Limb (tissue), 2 donors: ENCODE data around the gene PPP1R14D.
"Not testable (repeated sequence)": the region's sequence is repeated elsewhere in the genome, so short reads cannot be mapped to it uniquely, and the experiment has no call there.

Experiments used
- DNase-seq, 2 donors: peaks; one replicate each; pipeline ENCODE4 v3.0.0-alpha.2; 2016; ENCODE audit errors: extremely low spot score in 2 of 2

The PPP1R14D gene, protein sequence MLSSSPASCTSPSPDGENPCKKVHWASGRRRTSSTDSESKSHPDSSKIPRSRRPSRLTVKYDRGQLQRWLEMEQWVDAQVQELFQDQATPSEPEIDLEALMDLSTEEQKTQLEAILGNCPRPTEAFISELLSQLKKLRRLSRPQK

GRCh38 chr15:40828447-40829036, at the start of gene PPP1R14D:
TSS of gene PPP1R14D (minus strand) at chr15:40828708. CDS start at chr15:40828641, 67 bp downstream.
- no peak for DNase-seq

DNA sequence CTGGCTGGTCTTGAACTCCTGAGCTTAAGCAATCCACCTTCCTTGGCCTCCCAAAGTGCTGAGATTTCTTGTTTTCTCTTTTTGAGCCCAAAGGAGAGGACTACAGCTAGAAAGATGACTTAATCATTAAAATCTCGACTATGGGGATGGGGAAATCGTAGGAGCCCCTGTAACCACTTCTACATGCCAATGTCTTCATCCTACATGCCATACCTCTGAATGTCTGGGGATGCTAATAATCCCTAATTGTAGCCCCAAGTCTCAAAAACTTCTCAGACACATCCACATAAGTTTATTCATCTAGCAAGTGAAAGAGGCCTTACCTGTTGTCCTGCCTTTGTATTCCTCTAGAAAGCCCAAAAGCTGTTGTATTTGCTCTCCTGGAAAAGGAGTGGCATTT, 49.2 kb upstream of the PPP1R14D start:
- no peak for DNase-seq

GRCh38 chr15:40875991-40876730, 47.7 kb upstream of the PPP1R14D start:
- no peak for DNase-seq

DNA sequence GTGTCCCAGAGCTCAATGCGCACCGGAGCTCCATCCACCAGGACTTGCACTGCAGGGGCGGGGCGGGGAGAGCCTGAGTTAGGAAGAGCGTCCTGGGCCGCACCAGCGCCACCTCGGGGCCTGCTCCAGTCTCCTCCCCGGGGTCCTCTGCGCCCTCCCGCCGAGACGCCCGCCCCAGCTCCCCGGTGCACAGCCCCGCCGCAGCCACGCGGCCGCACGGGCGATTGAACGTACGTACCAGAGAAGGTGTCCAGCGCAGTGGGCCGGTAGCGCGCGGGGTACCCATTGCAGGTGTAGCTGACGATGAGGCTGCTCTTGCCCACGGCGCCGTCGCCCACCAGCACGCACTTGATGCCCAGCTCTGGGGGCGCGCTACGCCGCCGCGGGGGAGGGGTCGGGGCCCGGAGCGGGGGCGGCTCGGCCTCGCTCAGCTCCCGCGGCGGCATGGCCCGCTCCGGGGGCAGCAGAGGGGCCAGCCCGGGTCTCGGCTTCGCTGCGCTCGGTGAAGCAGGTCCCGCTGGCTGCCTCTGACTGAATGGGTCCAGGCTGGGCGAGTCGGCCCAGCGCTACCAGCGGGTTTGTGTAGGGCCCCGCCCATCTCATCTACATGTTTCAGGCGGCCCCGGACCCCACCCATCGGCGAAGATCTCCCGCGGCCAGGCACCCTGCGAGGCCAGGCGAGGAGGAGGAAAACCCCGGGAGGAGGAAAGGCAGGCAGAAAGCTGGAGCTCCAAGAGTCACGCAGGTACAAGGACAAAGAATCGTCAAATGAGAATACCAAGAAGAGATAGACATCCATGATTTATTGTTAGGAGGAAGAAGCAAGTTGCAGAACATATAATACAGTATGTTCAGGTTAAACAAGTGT, 45.4 kb upstream of the PPP1R14D start, which contains the start of gene RHOV:
RHOV (minus strand) TSS at position 541 of the 868 bp plus-strand sequence; CDS start at position 446, 95 bp downstream.
- peak in 1 of 2 donors; percentile 69 for DNase-seq

DNA sequence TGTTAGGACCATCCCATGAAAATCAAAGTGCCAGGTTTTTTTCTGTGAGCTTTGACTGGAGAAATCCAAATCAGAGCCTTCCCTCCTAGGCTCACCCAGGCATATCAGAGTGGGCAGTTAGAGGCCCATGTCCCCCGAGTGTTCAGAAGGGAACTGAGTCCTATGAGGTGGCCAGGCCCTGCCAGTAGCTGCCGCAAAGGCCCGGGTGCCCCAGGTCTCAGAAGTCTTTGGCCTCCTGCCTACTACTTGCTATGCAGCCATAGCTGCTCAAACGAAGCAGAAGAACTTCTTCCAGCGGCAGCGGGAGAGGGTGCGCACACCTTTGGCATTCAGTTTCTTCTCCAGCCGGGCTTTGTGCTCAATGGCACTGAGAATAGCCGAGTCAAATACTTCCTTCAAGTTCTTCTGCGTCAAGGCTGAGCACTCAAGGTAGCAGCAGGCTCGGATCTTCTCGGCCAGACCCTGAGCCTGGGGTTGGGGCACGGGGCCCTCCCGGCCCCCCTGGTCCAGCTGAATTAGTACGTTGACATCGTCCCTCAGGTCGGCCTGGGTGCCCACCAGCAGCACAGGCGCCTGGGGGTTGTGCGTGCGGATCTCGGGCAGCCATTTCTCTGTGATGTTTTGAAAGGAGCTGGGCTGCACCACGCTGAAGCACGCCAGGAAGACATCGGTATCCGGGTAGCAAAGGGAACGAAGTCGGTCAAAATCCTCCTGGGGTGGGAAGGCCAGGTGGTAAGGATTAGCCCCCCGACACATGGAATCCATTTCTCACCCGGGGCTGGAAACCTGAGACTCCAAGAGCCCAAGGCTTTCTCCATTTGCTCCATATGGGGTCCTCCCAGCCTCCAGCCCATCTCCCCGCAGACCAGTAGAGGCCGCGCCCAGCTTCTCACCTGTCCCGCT, 44.5 kb upstream of the PPP1R14D start:
- no peak for DNase-seq

DNA sequence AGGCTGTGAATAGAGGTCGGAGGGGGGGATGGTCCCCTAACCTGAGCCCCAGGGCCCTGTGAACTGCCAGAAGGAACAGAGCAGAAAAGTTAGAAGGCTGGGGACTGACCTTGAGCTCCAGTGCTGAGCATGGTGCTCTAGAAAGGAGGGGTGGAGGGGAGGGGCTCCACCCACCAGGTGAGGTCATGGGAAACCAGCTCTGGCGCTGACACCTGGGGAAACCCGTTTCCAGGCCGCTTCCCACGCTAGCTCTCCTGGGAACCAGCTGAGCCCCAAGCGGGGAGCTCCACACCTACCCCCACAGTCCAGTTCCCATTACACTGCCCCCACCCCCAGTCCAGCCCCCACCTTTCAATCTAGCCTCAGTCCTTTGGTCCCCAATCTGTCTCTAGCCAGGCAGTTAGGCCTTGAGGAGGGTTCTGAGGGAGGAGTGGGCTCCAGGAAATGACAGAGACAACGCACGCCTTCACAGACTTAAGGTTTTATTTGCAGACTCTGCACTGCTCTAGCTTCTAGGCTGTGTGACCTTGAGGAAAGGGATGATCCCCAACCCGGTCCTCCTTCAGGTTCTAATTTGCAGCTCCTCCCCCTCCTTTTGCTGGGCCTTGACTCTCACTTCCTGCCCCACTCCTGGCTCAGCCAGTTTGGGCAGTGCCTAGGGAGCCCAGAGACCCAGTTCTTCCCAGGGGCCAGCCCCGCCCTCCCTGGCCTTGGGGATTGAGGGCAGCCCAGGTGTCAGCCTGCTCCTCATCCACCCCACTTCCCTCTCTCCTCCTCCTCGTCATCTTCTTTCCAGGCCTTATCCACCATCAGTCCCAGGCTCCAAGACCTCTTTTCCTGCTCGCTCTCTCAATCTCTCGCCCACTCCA, 43.5 kb upstream of the PPP1R14D start:
- DNase-seq: no peak

DNA sequence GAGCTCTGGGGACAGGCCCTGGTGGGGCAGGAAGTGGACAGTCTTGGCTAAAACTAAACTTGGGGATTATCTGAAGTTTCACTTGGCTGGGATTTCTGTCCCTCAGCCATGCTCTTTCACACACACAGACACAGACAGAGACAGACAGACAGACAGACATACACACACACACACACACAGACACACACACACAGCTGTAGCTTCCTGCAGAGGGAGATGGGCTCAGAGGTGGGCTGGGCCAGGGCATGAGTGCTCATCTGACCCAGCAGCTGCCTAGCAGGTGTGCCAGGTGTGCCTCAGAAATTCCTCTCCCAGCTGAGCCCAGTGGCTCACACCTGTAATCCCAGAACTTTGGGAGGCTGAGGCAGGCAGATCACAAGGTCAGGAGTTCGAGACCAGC, 42.2 kb upstream of the PPP1R14D start:
- no peak for DNase-seq

- no peak for DNase-seq
Observed at GRCh38 chr15:40869686-40870085, 41.2 kb upstream of the PPP1R14D start.

GRCh38 chr15:40867199-40867598, 38.7 kb upstream of the PPP1R14D start:
- DNase-seq: no peak

DNA sequence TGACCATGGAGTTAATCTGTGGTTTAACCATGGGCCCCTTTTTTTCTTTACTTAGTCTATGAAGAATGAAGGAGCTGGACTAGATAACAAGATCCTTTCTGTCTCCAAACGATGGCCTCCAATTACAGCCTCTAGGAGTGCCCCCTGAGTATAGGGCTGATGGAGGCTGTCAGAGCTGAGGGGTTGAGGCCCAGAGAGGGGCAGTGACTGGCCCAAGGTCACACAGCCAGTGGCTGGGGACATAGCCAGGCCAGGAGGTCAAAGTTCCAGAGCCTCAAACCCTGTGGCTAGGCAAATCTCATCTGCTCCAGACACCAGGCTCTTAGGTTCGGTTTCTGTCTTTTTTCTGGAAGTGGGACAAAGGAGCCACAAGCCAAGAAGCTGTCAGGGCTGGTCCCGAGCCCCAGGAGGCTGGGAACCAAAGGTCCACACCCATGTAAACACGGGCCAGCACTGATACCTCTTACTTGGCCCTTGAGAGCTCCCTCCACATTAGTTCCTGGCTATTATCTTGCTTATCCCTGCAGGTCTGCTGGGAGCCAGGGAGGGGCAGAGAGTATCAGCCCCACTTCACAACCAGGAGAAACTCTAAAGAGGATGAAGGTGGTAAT, 35.3 kb upstream of the PPP1R14D start:
- DNase-seq: no peak

- not testable (repeated sequence) for DNase-seq
Observed at GRCh38 chr15:40861147-40861546, 32.6 kb upstream of the PPP1R14D start.

DNA sequence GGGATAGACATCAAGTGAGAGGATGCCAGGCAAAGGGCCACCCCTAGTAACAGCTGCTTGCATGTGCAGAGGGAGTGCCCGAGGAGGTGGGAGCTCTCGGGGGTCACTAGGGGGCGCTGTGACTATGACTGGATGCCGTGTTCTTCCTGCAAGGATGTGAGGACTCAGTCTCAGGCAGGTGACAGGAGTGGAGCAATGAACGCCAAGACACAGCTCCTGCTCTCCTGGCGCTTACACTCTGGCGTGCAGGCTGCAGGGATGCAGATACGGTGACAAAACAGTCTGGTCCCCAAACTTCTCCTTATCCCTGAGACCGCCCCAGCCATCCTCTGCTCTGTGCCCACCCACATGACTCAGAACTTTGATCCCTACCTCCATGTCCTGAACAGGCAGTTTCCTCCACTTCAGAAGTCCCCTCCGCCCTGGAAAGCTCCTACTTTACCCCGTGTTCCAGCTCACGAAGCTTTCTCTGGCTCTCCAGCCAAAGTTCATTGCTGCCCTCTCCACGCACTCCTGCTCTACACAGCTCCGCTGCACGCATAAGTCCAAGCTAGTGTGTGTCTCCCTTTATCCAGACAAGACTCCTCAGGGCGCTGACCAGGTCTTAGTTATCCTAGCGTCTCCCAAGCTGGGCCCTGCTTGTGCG, 30.8 kb upstream of the PPP1R14D start:
- DNase-seq: peak; percentile 34 to 77

- no peak for DNase-seq
Observed at GRCh38 chr15:40858706-40859105, 30.2 kb upstream of the PPP1R14D start.

DNA sequence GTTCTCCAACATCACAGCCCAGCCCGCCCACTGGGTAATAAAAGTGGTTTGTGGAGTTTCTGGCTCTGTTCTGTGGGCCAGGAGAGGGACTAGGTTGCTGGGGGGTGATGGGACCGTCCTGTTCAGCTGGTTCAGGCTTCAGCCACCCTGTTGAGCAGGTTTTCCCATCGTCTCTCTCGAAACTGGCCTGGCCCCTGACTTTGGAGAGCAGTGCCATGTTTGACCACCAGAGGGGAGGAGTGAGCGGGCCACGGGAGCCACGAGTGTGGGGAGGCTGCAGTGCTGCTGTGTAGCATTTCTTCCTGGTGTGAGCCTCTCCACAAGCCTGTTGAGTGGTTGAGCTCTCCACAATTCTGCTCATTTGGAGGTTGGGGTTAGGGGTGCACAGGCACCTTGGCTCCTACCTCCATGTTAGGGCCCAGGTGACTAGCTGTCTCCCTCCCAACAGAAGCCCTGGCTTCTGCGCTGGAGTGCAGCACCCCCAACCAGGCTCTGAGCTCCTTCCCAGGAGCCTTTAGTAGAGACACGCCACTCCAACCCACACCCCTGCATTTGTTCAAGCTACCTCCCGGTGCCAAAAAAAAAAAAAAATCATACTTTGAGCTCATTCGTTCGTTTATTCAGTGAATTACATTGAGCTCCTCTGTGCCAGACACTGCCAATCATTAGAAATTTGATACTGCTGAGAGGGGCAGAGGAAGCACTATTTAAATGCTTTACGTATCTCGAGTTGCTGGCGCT, 29.3 kb upstream of the PPP1R14D start:
- peak; percentile 47 to 90 for DNase-seq

- peak in 1 of 2 donors; percentile 24 for DNase-seq
Observed at GRCh38 chr15:40856746-40857145, 28.2 kb upstream of the PPP1R14D start.

GRCh38 chr15:40855706-40856234, 27.3 kb upstream of the PPP1R14D start:
- peak in 1 of 2 donors; percentile 16 for DNase-seq

DNA sequence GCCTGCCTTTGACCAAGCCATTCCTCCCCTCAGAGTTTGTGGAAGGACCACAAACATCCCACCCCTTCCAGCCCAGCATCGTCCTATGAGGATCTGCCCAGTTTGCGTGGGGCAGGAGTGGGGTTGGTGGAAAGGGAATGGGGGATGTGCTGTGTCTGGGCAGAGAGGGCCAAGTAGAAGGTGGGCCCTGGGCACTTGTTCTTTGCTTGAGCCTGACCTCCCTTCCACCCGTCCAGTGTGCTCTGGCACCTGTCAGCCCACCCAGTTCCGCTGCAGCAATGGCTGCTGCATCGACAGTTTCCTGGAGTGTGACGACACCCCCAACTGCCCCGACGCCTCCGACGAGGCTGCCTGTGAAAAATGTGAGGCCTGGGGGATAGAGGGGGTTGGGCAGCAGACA, 25.7 kb upstream of the PPP1R14D start:
- DNase-seq: no peak
